Spleen (tissue), 7 donors: ENCODE results near the gene CRIP2.

ENCODE experiments used
- POLR2A ChIP-seq, 3 donors: fragments of 450-650 bp; IDR thresholded peaks; one replicate each; pipeline ENCODE4 v1.5.1; 2017; ENCODE audit warnings: antibody characterized with exemption in 3 of 3, mild to moderate bottlenecking in 1 of 3
- POLR2AphosphoS5 ChIP-seq, 3 donors: sonication (generic); formaldehyde crosslinking; IDR thresholded peaks; one replicate each; pipeline ENCODE4 v1.5.1; 2017; ENCODE audit warnings: antibody characterized with exemption in 3 of 3
- TF ChIP-seq, protein P1 (sequence below), 11 experiments: fragments of 200-600 bp in 7 of 11; fragments of 450-650 bp in 4 of 11; sonication (generic) in 4 of 11; IDR thresholded peaks in 8 of 11; conservative IDR thresholded peaks in 3 of 11; 1 replicate in 7 of 11; 2 replicates in 4 of 11; pipeline versions ENCODE4 v1.4.0 to v1.8.0; 2016 to 2021; ENCODE audit warnings: antibody characterized with exemption in 11 of 11, inconsistent platforms in 4 of 11, mild to moderate bottlenecking in 1 of 11
- donor health status: DM: no; HTN: no; CAD: no; lungs with moderate emphysema.
- donor health status: DM: no; HTN: no; CAD: no.
- donor health status: DM: no; HTN: no; CAD: no.

DNA sequence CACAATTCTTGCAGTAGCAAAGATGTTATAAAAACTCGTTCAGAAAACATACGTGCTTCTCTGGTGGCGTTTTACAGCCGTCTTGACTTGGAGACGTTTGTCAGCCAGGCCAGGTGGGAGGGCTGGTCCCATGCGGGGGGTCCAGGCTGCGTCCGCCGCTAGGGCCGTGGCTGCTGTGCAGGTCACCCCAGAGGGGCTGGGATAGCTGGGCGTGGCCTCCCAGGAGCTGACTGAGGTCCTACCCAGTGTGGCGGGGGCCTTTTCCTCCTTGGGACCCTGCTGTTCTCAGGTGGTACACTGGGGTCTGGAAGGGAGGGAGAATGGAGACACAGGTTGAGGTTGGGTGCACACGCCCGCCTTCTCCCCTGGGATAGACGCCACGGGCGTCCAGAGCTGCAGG lies 29.8 kb upstream of the CRIP2 start:
- TF ChIP-seq, protein P1, sequence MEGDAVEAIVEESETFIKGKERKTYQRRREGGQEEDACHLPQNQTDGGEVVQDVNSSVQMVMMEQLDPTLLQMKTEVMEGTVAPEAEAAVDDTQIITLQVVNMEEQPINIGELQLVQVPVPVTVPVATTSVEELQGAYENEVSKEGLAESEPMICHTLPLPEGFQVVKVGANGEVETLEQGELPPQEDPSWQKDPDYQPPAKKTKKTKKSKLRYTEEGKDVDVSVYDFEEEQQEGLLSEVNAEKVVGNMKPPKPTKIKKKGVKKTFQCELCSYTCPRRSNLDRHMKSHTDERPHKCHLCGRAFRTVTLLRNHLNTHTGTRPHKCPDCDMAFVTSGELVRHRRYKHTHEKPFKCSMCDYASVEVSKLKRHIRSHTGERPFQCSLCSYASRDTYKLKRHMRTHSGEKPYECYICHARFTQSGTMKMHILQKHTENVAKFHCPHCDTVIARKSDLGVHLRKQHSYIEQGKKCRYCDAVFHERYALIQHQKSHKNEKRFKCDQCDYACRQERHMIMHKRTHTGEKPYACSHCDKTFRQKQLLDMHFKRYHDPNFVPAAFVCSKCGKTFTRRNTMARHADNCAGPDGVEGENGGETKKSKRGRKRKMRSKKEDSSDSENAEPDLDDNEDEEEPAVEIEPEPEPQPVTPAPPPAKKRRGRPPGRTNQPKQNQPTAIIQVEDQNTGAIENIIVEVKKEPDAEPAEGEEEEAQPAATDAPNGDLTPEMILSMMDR (IDR thresholded peaks at IDR 0.05 in 8 of 11, conservative IDR thresholded peaks at IDR 0.05 in 3 of 11) = no peak
- TF ChIP-seq POLR2A (IDR thresholded peaks at IDR 0.05) = no peak
- TF ChIP-seq POLR2AphosphoS5 (IDR thresholded peaks at IDR 0.05) = no peak
